A673 (cell line): ENCODE data around the gene UMODL1. TPM values are rescaled to one million over a fixed set of nuclear protein-coding genes. Genes with fewer than 3 reads are reported as not detected.

Experiments used
- BruUV-seq: library from RNA; stranded (reverse); fragments of 400-500 nt; replicated peaks from 2 replicates; lab custom pipeline; 2021; lab: Mats Ljungman, UMichigan
- CTCF ChIA-PET: fragments of 300-600 bp; sonication (Branson Sonifier 250); formaldehyde crosslinking; loops from one replicate; lab custom pipeline; 2022; ENCODE audit warnings: antibody characterized with exemption; lab: Charles Lee
- POLR2A ChIA-PET: fragments of 300-600 bp; sonication (Branson Sonifier 250); formaldehyde crosslinking; loops from one replicate; lab custom pipeline; 2022; ENCODE audit warnings: antibody characterized with exemption; ENCODE audit not compliant: low non-redundant PET; lab: Charles Lee
- DNase-seq: peaks from one replicate; pipeline ENCODE4 v3.0.0-alpha.2; 2015; ENCODE audit warnings: low spot score
- H3K27ac ChIP-seq: fragments of 200-600 bp; sonication (generic); 2 replicates; pipeline ENCODE4 v1.5.1; 2016; ENCODE audit warnings: mixed run types, low read depth, mild to moderate bottlenecking, mixed read lengths, antibody characterized with exemption, low read length; ENCODE audit not compliant: poor library complexity, severe bottlenecking
- H3K27me3 ChIP-seq: fragments of 200-600 bp; sonication (generic); replicated peaks from 2 replicates; pipeline ENCODE4 v1.6.1; 2017; ENCODE audit warnings: mixed run types, low read depth, mild to moderate bottlenecking, mixed read lengths, antibody characterized with exemption, low read length; ENCODE audit not compliant: insufficient read depth, poor library complexity
- H3K36me3 ChIP-seq: fragments of 200-600 bp; sonication (generic); 2 replicates; pipeline ENCODE4 v1.6.1; 2016; ENCODE audit warnings: mixed run types, mild to moderate bottlenecking, mixed read lengths, antibody characterized with exemption, low read length; ENCODE audit not compliant: insufficient read depth, poor library complexity, severe bottlenecking
- H3K4me1 ChIP-seq: fragments of 200-600 bp; sonication (generic); 2 replicates; pipeline ENCODE4 v1.6.1; 2017; ENCODE audit warnings: mixed run types, mild to moderate bottlenecking, mixed read lengths, antibody characterized with exemption, low read length; ENCODE audit not compliant: insufficient read depth, poor library complexity, severe bottlenecking
- H3K4me3 ChIP-seq: fragments of 200-600 bp; sonication (generic); 2 replicates; pipeline ENCODE4 v1.5.1; 2016; ENCODE audit warnings: low read depth, mixed run types, mild to moderate bottlenecking, mixed read lengths, low read length; ENCODE audit not compliant: poor library complexity, severe bottlenecking
- H3K9me3 ChIP-seq: fragments of 200-600 bp; sonication (generic); 2 replicates; pipeline ENCODE4 v1.6.1; 2016; ENCODE audit warnings: mixed run types, low read depth, mild to moderate bottlenecking, mixed read lengths, antibody characterized with exemption, low read length; ENCODE audit not compliant: poor library complexity, severe bottlenecking
- CTCF ChIP-seq: fragments of 300-800, 200-600 bp; sonication (generic); conservative IDR thresholded peaks from 2 replicates; pipeline ENCODE4 v1.5.1; 2017; ENCODE audit warnings: low read depth, mild to moderate bottlenecking, antibody characterized with exemption, low read length, moderate library complexity, mixed read lengths
- EZH2 ChIP-seq: fragments of 200-600 bp; sonication (generic); IDR thresholded peaks from 2 replicates; pipeline ENCODE4 v1.6.1; 2017; ENCODE audit warnings: borderline replicate concordance, low read depth, mild to moderate bottlenecking, mixed read lengths, antibody characterized with exemption, low read length; ENCODE audit not compliant: poor library complexity, severe bottlenecking
- intact Hi-C: fragments of 100-400 bp; cut with micrococcal nuclease; formaldehyde crosslinking; loops from one replicate; pipeline ENCODE4 v1.10.0; 2022; ENCODE audit not compliant: unreplicated experiment
- total RNA-seq: library from RNA; stranded (reverse); gene quantifications from 2 replicates; pipeline ENCODE4 v1.2.3, GENCODE V29; 2021

Gene UMODL1
- total RNA-seq, 1 experiment from 2014 or later: not detected

- TF ChIP-seq EZH2 (no peak), CTCF (no peak)
- Histone ChIP-seq H3K27ac (no peak overlapping the region), H3K9me3 (no peaks in the 10 kb centered on the region), H3K4me3 (no peak overlapping the region), H3K36me3 (no peaks in the 10 kb centered on the region), H3K27me3 (no peaks in the 10 kb centered on the region), H3K4me1 (peaks cover 6% of the 10 kb centered on the region)
- DNase-seq: no peak
- CTCF ChIA-PET: no interaction called here
- POLR2A ChIA-PET: no interaction called here
- no TSS peak for BruUV-seq
- intact Hi-C loops: no loop called here
These were observed 12.2 kb downstream of the UMODL1 start for GRCh38 chr21:42083361-42083690.

- CTCF ChIA-PET: no interaction called here
- POLR2A ChIA-PET: no interaction called here
- H3K4me1 ChIP-seq: peaks cover 6% of the 10 kb centered on the region
These were observed 13.0 kb downstream of the UMODL1 start for GRCh38 chr21:42084079-42084478.

DNA sequence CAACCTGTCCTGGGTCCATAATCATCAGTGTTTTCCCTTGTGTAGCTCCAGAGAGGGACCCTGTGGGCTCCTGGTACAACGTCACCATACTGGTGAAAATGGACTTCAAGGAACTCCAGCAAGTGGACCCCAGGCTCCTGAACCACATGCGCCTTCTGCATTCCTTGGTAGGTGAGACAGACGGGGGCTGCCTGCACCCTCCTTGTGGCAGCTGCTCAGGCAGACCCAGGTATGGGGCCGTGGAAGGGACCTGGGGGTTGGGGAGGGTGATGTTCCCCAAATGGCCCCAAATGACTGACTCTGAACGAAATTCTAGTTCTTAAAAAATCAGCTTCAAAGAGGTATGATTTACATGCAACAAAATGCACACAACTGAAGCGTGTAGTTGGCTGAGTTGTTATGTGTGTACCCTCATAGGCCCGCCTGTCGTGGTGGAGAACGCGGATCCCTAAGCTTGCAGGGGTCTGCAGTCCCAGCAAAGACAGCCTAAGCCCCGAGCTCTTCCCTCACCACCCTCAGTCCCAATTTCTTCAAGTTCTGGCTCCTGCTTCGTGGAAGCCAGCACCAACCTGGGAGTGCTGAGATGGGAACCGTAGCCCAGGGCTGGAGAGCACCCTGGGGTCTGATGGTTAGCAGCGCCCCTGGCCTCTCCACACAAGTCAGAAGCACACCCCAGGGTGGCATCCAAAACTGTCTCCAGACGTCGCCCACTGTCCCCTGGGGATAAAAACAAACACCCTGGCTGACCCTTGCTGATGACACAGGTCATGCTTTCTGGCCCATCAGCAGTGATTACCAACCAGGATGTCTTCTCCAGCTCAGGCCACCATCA lies 14.3 kb downstream of the UMODL1 start:
- Histone ChIP-seq H3K4me3 (no peak overlapping the region), H3K27ac (no peak overlapping the region), H3K36me3 (no peaks in the 10 kb centered on the region), H3K9me3 (no peaks in the 10 kb centered on the region), H3K27me3 (no peaks in the 10 kb centered on the region), H3K4me1 (peaks cover 2% of the 10 kb centered on the region)
- ChIA-PET CTCF (no interaction called here), POLR2A (no interaction called here)
- no TSS peak for BruUV-seq
- intact Hi-C loops: no loop called here
- no peak for DNase-seq
- TF ChIP-seq CTCF: no peak
- TF ChIP-seq EZH2: no peak

More at GRCh38 chr21:42084079-42084478, 13.0 kb downstream of the UMODL1 start:
- intact Hi-C loops: no loop called here
- Histone ChIP-seq H3K36me3 (no peaks in the 10 kb centered on the region), H3K9me3 (no peaks in the 10 kb centered on the region), H3K4me3 (no peak overlapping the region), H3K27me3 (no peaks in the 10 kb centered on the region), H3K27ac (no peak overlapping the region)
- TF ChIP-seq CTCF: no peak
- BruUV-seq: no TSS peak
- no peak for DNase-seq
